Stimulated activated CD4-positive, alpha-beta T cell treated with anti-CD3 and anti-CD28 coated beads, Interleukin-1b, Interleukin-23, amount 100 ng/mL, for 1 hour (primary cell): Measurements from ENCODE around the gene RPTOR.

ENCODE experiments used
- DNase-seq, 2 donors: peaks; one replicate each; pipeline ENCODE4 v3.0.0-alpha.2; 2020; ENCODE audit warnings: low read depth in 2 of 2

RPTOR gene

GRCh38 chr17:80816241-80817103 is 271.8 kb downstream of the RPTOR start:
- DNase-seq = no peak

- no peak for DNase-seq
Observed at GRCh38 chr17:80817321-80817845, 272.7 kb downstream of the RPTOR start.

GRCh38 chr17:80817861-80818260 is 273.2 kb downstream of the RPTOR start:
- DNase-seq = no peak

- no peak for DNase-seq
Observed at GRCh38 chr17:80818871-80819270, 274.2 kb downstream of the RPTOR start.

- no peak for DNase-seq
Observed at GRCh38 chr17:80819422-80820164, 275.0 kb downstream of the RPTOR start.

- no peak for DNase-seq
Observed at GRCh38 chr17:80820331-80820730, 275.7 kb downstream of the RPTOR start.

- DNase-seq = no peak
Observed at GRCh38 chr17:80821546-80821945, 276.9 kb downstream of the RPTOR start.

GRCh38 chr17:80822021-80822699 is 277.5 kb downstream of the RPTOR start:
- DNase-seq = no peak

GRCh38 chr17:80822700-80823410 is 278.2 kb downstream of the RPTOR start:
- no peak for DNase-seq

- no peak for DNase-seq
Observed at GRCh38 chr17:80824549-80825470, 280.2 kb downstream of the RPTOR start.

- no peak for DNase-seq
Observed at GRCh38 chr17:80825471-80826345, 281.1 kb downstream of the RPTOR start.

GRCh38 chr17:80826346-80826954 is 281.8 kb downstream of the RPTOR start:
- no peak for DNase-seq

- no peak for DNase-seq
Observed at GRCh38 chr17:80826955-80827645, 282.5 kb downstream of the RPTOR start.

GRCh38 chr17:80827646-80828643 is 283.3 kb downstream of the RPTOR start:
- DNase-seq = no peak

GRCh38 chr17:80829166-80829813 is 284.7 kb downstream of the RPTOR start:
- DNase-seq = no peak

- DNase-seq = no peak
Observed at GRCh38 chr17:80830020-80830780, 285.6 kb downstream of the RPTOR start.
